ENCODE data around the gene RNPS1. TPM values are rescaled to one million over a fixed set of nuclear protein-coding genes. Genes with fewer than 3 reads are reported as not detected.
A peak's percentile ranks its signal among the peaks of the same experiment; 100 is the strongest.

The RNPS1 gene
- total and polyA plus RNA-seq, 9 of the 15 experiments (the other 6 are each of a cell fraction or from before 2014, with no cell fraction given), result 44.9 to 338 (median 202) TPM

DNA sequence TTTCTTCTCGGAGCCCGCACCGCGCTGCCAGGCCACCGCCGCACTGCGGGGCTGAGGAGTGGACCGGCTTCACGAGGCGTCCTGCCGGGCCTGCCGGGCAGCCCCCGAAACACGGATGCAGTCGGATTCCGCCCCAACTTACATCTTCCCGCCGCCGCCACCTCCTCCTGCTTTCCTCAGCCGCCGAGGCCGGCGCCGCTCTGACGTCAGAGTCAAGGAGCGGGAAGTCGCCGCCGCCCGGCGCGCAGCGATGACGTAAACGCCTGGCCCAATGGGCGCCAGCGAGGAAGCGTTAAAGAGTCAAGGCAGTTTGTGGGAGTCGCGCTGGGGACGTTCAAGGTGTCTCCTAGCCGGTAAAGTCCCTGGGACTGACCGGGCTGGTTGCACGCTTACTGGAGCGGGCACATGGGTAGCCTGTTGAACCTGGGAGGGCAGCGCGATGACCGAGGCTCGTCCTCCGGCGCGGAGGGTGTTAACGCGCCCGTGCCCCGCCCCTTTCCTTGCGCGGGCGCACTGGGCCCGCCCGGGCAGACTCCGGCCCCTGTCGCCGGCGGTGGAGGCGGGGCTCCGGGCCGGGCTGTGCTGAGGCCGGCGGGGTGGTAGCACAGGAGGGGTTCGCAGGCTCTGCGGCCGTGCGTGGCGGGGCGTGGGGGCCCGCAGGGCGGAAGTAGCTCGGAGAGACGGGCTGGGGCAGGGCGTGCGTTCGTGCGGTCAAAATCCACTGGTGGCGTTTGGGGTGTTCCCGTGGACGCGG, at the start of gene RNPS1 (continued):
- TF ChIP-seq NR2C2 (CRISPR knock-in tag; IDR thresholded peaks at IDR 0.05) (peak; percentile 92), NR2C2 (tag; IDR thresholded peaks at IDR 0.05) (peak; percentile 99), MTA3 (IDR thresholded peaks at IDR 0.05; ENCODE audit: borderline replicate concordance) (peak; percentile 86), EZH2 (IDR thresholded peaks at IDR 0.05; ENCODE audit: borderline replicate concordance, low read depth, low read length) (no peak), DDX20 (tag; IDR thresholded peaks at IDR 0.05; ENCODE audit: low read depth) (no peak), HDAC2 (IDR thresholded peaks at IDR 0.05) (peak; percentile 57), HMG20B (CRISPR knock-in tag; IDR thresholded peaks at IDR 0.05) (no peak), LEF1 (IDR thresholded peaks at IDR 0.05) (no peak), HNRNPK (IDR thresholded peaks at IDR 0.05; ENCODE audit: low read depth, low read length, poor library complexity, severe bottlenecking) (no peak), HBP1 (CRISPR knock-in tag; IDR thresholded peaks at IDR 0.05) (no peak), CEBPB (tag; IDR thresholded peaks at IDR 0.05) (peak; percentile 82), NFE2L1 (tag; IDR thresholded peaks at IDR 0.05; ENCODE audit: borderline replicate concordance, low read depth) (no peak), ZNF24 (IDR thresholded peaks at IDR 0.05) (no peak; the same call in 1 of the 2 replicates), ZNF778 (CRISPR knock-in tag; IDR thresholded peaks at IDR 0.05) (no peak), FOSL1 (tag; conservative IDR thresholded peaks at IDR 0.05) (peak; percentile 42; the same call in 1 of the 2 replicates), TSHZ1 (CRISPR knock-in tag; IDR thresholded peaks at IDR 0.05) (no peak), FOS (IDR thresholded peaks at IDR 0.05; ENCODE audit: extremely low read depth, insufficient read length) (no peak), PHF20 (IDR thresholded peaks at IDR 0.05; ENCODE audit: partially characterized antibody) (peak; percentile 99), CHD2 (IDR thresholded peaks at IDR 0.05; ENCODE audit: low read depth, low read length) (0 out of 2 replicates have a peak, but pooled peaks have one; percentile 11), MEF2A (IDR thresholded peaks at IDR 0.05; ENCODE audit: control insufficient read depth, low read depth, low read length) (no peak), NFE2 (IDR thresholded peaks at IDR 0.05; ENCODE audit: low read depth) (no peak), SMAD2 (IDR thresholded peaks at IDR 0.05; ENCODE audit: low read depth, low read length) (no peak), FOXA1 (IDR thresholded peaks at IDR 0.05; ENCODE audit: borderline replicate concordance) (no peak), ZNF224 (CRISPR knock-in tag; IDR thresholded peaks at IDR 0.05) (no peak)
- TF ChIP-seq, protein P1, sequence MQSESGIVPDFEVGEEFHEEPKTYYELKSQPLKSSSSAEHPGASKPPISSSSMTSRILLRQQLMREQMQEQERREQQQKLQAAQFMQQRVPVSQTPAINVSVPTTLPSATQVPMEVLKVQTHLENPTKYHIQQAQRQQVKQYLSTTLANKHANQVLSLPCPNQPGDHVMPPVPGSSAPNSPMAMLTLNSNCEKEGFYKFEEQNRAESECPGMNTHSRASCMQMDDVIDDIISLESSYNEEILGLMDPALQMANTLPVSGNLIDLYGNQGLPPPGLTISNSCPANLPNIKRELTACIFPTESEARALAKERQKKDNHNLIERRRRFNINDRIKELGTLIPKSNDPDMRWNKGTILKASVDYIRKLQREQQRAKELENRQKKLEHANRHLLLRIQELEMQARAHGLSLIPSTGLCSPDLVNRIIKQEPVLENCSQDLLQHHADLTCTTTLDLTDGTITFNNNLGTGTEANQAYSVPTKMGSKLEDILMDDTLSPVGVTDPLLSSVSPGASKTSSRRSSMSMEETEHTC (IDR thresholded peaks at IDR 0.05), result no peak

All from K562 (cell line).